T follicular helper cell (primary cell): ENCODE measurements around the gene SETDB2.
A peak's percentile ranks its signal among the peaks of the same experiment; 100 is the strongest.

ENCODE experiments used
- DNase-seq: peaks from one replicate; pipeline ENCODE4 v3.0.0-alpha.2; 2020; ENCODE audit warnings: low read depth
- total RNA-seq, 2 experiments: gene quantifications; one replicate each; lab custom pipeline; 2026; lab: John Stamatoyannopoulos, UW

Gene SETDB2, protein sequence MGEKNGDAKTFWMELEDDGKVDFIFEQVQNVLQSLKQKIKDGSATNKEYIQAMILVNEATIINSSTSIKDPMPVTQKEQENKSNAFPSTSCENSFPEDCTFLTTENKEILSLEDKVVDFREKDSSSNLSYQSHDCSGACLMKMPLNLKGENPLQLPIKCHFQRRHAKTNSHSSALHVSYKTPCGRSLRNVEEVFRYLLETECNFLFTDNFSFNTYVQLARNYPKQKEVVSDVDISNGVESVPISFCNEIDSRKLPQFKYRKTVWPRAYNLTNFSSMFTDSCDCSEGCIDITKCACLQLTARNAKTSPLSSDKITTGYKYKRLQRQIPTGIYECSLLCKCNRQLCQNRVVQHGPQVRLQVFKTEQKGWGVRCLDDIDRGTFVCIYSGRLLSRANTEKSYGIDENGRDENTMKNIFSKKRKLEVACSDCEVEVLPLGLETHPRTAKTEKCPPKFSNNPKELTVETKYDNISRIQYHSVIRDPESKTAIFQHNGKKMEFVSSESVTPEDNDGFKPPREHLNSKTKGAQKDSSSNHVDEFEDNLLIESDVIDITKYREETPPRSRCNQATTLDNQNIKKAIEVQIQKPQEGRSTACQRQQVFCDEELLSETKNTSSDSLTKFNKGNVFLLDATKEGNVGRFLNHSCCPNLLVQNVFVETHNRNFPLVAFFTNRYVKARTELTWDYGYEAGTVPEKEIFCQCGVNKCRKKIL
- 40.5 to 77.9 reads per million in 2 experiments for total RNA-seq

DNA sequence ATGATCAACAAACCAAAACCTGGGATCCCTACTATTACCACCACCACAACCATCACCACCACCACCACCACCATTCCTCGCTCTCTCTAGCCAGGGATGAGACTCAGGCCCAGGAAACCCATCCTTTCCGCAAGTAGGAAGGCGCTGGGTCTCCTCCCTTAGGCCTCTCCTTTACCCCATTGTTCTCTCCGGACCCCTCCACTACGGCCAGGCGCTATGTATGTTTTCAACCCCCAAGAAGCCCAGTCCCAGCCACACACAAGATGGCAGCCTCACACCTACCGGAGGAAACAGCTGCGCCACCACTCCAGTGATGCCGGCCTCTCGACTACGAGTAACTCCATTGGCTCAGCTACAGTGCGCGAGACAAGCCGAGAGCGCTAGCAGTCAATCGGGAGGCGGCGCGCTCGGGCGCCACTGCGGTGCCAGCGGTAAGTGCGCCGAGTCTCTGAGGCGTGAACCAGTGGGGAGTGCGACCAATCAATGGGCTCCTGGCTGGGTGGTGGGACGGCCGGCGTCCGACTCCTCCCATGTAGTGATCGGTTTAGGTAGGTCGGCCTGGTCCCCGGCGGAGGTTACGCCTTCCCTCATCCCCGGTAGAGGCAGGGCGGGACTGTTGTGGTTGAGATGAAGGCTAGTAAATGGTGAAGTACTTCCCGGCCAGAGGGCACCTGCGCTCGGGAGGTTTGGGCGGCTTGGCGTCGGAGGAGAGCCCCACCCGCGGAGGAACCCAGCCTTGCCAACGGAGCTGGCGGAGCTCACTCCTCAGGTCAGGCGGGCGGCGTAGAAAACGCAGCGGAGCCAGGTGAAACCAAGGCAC is at the start of gene SETDB2, which contains the start of gene CAB39L:
SETDB2 (plus strand) TSS at position 571 of the 820 bp plus-strand sequence. CDS start 7,620 bp downstream, outside the sequence.
CAB39L (minus strand) TSS at position 361 of the 820 bp plus-strand sequence. CDS start 61,154 bp downstream, outside the sequence.
- peak; percentile 98 for DNase-seq

DNA sequence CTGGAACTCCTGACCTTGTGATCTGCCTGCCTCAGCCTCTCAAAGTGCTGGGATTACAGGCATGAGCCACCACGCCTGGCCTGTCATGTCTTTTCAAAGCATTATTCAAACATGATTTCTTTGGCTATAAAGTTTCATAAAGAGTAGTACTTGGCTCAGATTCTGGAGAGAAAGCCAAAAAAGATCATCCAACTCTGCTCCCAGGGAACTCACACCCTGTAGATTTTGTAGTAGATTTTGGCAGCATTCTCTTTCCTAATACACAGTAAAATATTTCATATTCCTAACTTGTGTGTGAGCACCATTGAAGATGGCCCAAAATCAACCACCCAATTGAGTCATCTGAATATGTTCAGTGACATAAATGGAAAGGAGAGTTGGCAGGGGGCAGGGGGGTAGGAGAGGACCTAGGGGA is 48.6 kb upstream of the SETDB2 start:
- DNase-seq: no peak

DNA sequence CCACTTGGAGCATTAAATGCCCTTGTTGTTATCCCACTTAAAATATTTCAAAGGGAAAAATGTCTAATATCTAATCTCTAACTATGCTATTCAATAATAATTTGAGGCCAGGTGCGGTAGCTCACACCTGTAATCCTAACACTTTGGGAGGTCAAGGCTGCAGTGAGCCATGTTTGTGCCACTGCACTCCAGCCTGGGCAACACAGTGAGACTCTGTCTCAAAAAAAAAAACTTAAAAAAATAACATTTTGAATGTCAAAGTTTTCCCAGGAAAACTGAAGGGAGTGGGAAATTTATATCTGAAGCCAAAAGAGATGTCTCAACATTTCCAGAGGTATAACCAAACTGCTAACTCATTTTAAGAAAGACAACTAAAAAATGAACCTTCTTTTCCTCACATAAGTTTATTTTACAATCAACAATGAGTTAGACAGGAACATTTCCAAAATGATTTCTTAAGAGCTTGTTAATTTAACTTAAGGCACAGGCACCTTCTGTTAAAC is 48.1 kb upstream of the SETDB2 start:
- no peak for DNase-seq

DNA sequence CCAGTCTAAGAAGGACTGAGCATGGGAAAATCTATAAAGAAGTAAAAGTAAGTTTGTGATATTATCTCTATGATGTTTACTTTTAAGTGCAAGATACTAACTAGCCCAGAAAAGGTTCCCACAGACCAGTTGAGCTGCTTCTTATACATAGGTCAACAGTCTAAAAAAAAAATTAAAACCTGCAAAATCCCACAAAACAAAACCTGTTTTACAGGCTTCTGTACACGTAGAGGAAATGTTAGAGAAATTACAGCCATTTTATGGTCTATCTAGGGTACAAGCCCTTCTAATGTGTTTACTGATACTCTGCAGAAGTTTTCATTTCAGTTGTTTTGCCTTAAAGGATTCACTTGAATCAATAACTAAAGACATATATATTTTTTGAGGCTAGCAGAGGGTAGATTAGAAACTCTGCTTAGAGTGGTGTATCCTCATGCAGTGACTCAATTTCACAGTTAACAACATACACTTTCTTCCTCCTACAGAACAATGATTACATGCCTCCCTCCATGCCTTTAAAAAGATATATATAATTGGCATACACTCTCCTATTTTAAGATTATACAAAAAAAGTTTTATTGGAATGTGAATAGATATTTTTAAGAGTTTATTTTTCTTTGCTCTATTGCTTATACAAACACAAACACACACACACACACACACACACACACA is 44.1 kb upstream of the SETDB2 start:
- no peak for DNase-seq

DNA sequence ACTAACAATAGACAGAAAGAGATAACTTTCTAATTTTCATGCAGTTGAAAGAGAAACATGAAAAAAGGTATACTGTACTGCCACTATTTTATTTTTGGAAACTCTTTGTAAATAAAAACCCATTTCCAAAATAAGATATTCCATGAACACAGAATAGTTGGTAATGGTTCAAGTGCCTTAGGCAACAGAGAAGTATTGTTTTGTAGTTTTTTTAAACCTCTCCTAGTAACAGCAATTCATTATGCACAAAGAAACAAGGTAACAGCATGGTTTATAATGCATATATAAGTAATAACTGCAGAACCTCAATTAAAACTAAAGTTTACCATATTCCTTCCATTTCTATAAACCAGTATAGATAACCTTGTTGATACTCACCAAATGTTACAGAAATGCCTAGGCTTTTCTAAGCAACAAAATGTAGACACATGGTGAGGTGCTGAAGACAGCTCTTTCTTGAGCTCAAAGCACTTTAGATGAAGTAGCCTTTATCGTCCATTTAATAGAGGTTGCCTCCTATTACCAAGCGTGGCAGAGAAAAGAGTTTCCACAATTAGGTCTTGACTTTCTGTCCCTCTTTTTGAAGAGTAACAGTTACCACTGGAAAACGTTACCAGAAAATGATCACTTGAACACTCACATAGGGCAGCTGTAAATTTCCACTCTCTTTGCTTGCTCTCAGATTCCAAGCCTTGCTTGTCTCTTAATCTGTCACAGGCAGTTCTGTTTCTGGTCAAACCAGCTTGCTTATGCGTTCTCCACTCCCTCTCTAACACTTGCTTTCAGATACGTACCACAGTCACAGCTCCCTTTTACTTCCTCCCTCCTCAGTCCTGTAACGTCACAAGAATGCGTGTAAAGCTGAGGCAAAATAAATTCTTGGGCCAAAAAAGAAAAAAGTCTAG is 43.1 kb upstream of the SETDB2 start:
- no peak for DNase-seq

DNA sequence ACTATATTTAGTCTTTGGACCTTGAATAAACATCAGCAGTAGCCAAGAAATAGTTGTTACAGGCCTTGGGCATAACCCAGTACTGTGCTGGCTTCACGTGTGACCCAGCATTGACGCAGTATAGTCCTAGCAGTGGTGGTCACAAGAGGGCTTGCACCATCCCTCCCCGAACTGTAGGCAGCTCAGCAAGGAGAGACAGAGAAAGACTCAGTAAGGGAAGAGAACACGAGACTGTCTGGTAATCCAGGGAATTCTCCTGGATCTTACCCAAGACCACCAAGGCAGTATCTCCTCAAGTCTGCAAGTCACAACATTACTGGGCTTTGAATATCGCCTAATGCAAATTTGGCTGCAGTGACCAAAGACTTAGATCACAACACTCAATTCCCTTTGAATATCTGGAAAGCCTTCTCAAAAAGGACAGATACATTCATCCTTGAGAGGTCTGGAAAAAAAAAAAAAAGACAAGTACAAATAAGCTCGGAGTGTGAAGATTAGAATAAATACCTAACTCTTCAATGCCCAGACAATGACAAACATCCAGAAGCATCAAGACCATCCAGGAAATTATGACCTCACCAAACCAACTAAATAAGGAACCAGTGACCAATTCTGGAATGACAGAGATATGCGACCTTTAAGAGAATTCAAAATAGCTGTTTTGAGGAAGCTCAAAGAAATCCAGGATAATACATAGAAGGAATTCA is 39.9 kb upstream of the SETDB2 start:
- no peak for DNase-seq

DNA sequence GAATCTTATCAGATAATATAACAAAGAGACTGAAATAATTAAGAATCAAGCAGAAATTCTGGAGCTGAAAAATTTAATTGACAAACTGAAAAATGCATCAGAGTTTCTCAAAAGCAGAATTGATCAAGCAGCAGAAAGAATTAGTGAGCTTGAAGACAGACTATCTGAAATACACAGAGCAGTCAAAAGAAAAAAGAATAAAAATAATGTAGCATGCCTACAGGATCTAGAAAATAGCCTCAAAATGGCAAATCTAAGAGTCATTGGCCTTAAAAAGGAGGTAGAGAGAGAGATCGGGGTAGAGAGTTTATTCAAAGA is 39.4 kb upstream of the SETDB2 start:
- no peak for DNase-seq

DNA sequence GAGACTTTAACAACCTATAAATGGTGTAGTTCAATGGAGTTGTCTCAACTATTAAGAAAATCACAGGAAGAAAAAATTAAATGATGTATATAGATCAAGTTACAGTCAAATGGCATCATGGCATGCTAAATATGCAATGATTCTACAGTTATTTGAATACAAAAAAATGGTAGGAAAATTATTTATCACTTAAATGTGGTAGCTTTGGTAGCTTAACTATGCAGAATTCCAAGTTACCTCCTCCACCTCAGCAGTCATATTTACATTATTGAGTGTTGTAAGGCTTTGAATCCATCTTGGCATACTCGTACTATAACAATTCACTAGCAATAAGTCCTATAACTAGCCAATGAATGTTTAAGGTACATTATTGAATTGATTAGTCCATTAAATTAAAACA is 37.0 kb upstream of the SETDB2 start:
- no peak for DNase-seq

DNA sequence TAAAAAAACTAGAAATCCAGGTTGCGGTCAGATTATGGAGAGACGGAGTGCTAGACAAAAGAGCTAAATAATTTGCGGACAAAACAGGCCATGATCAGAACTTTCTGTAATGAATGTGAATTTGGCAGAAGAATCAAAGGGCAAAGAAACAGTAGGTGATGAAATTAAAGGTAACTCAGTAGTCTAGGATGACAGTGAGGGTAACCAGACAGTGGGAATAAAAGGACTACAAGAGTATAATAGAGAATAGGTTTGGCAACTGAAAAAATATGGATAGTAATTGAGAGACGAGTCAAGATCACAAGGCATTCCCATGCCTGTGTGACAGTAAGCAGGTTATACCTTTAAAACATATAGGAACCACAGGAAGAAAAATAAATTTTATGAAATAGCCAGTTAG is 36.1 kb upstream of the SETDB2 start:
- DNase-seq: no peak

DNA sequence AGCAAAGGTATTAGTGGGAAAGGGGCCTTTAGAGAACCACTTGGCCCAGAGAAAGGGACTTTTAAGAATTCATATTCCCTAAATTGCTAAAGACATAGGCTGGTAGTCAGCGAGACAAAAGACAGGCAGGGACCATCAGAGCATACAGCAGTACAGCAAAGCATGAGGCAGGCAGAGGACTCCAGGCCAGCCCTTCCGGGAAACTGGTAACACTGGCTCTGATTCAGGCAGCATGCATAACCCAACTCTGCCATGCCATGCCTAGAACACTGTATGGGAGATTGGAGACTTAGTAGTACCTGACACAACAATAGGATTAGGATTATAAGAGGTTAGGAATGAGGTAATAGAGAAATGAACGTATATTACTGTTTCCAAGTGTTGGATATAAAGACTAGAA is 35.1 kb upstream of the SETDB2 start:
- no peak for DNase-seq

DNA sequence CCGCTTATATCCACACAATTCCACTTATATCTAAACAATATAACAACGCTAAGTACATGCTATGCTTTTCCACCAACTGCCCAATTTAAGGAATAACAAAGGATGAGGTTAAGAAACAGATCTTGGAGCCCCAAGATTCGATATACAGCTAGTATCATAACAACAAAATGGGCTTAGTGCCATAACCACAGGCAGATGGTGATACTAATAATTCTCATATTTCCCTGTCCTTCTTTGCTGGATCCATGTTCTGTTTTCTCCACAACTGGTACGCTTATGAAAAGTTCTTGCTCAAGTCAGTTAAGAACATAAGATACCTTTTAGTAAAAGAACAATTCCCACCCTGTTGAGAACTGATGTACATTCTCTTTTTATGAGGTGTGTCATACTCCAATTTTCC is 34.1 kb upstream of the SETDB2 start:
- no peak for DNase-seq

DNA sequence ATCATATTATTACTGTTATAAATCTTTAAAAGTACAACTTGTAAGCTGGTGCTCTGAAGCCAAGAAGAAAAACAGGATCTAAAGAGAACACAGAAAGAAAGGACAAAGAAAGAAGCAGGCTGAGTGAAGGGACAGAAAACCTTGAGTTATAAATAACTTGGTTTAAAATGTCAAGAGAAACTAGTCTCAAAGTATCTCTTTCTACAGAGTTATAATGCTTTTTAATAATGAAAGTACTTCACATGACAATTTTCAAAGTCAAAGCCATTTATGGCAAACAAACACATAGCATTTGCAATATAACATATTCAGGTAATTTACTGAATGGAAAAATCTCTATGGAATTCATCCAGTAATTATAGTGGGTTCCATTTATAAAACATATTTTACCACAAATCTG is 33.6 kb upstream of the SETDB2 start:
- no peak for DNase-seq

DNA sequence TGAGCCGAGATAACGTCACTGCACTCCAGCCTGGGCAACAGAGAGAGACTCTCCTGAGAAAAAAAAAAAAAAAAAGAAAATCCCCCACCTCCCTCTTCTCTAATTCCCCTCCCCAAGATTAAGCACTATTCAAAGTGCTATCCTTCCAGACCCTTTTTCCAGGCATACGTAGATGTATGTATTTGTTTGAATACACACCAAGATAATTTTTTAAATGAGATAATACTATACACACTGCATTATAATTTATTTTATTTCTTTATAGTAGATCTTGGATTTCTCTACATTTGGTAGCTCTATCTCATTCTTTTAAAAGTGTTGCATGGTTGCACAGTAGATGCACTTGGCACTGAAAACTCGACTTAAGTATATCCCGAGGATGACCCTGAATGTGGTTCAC is 32.7 kb upstream of the SETDB2 start:
- DNase-seq: no peak

DNA sequence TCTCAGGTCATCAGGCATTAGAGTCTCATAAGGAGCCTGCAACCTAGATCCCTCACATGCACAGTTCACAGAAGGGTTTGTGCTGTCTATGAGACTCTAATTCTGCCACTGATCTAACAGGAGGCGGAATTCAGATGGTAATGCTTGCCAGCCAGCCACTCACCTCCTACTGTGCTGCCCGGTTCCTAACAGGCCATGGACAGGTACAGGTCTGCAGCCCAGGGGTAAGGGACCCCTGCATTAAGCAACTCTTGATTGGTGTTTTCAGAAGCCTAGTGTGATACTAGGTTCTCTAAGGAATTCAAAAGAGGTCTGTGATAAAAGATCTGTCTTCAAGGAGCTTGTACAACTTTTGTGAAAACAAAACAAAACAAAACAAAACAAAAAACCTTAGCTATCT is 31.3 kb upstream of the SETDB2 start:
- no peak for DNase-seq

DNA sequence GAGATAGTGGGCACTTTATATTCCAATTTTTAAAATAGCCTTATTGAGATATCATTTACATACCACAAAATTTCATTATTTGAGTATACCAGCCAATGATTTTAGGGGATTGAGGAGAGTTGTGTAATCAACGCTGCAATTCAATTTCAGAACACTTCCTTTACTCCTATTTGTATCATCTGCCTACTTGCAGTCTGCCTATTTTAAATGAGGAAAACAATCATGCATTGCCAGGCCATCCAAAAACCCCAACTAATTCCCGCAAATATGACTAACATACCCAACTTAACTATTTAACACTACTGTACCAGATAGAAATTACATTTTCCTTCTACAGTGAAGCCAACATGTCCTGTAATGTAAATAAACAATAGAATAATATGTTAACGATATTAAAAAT is 26.9 kb upstream of the SETDB2 start:
- DNase-seq: no peak

DNA sequence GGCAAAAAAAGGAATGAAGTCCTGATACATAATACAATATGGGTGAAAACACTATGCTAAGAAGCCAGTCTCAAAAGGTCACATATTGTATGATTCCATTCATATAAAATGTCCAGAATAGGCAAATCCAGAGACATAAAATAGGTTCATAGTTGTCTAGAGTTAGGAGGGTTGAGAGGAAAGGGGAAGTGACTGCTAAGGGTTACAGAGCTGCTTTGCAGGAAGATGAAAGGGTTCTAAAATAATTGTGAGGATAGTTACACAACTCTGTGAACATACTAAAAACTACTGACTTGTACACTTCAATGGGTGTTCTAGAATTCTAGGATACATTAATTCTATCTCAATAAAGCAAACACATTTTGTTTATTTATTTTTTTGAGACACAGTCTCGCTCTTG is 25.9 kb upstream of the SETDB2 start:
- no peak for DNase-seq

DNA sequence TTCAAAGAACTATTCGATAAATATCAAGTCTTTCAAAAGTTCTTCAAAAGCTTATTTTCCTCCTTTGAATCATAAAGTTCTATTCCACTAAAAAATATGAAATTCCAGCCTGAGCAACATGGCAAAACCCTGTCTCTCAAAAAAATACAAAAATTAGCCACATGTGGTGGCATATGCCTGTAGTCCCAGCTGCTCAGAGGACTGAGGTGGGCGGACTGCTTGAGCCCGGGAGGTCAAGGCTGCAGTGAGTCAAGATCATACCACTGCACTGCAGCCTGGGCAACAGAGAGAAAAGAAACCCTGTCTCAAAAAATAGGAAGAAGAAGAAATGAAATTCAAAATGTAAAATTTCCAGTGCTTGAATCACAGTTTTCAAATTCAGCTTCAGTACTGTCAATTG is 24.8 kb upstream of the SETDB2 start:
- no peak for DNase-seq

DNA sequence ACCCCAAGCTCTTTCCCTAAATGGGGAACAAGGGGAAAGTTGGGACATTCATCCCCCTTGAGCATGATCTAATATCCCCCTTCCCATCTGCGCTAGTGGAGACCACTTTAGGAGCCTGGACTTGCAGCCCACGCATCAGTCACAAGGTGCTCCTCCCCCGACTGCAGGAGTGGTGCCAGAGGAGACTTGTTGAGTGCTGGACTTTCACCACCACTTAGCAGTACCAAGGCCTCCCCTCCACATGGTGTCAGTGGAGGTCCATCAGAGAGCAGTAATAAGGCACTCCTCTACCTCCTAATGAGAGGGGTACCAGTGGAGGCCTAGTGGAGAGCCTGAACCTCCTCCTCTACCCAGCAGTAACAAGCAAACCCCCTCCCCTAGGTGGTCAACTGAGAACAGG is 22.7 kb upstream of the SETDB2 start:
- DNase-seq: no peak

DNA sequence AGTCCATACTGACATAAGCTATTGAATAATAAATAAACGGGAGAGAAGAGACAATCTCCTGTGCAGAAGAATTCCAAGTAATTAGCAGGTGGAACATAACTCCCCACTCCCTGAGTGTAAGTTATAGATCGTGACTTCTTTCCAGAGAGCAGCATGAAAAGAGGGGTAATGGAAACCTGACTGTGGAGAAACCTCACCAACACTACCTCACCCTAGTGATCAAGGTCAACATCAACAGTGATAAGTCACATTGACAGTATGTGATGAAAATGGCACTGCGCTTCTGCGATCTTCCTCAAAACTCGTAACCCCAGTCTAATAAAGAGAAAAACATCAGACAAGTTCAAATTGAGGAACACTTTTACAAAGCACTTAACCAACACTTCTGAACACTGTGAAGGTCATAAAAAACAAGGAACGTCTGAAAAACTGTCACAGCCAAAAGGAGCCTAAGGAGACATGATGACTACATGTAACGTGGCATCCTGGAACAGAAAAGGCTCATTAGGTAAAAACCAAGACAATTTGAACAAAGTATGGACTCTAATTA is 20.0 kb upstream of the SETDB2 start:
- DNase-seq: no peak
